ENCODE results near the gene PXMP4.

GRCh38 chr20:33709398-33709797 lies 10.7 kb downstream of the PXMP4 start:
- TF ChIP-seq ZNF70 (CRISPR knock-in tag; IDR thresholded peaks at IDR 0.05) (no peak), CSDC2 (CRISPR knock-in tag; IDR thresholded peaks at IDR 0.05) (no peak), TSHZ2 (CRISPR knock-in tag; IDR thresholded peaks at IDR 0.05) (no peak), PPARA (CRISPR knock-in tag; IDR thresholded peaks at IDR 0.05; ENCODE audit: borderline replicate concordance) (no peak), ARNTL (CRISPR knock-in tag; IDR thresholded peaks at IDR 0.05; ENCODE audit: borderline replicate concordance, low read depth) (no peak), CREB5 (CRISPR knock-in tag; IDR thresholded peaks at IDR 0.05; ENCODE audit: low read depth) (no peak), TCF4 (CRISPR knock-in tag; IDR thresholded peaks at IDR 0.05; ENCODE audit: borderline replicate concordance) (no peak), SNAI2 (CRISPR knock-in tag; IDR thresholded peaks at IDR 0.05) (no peak), CSRNP3 (CRISPR knock-in tag; IDR thresholded peaks at IDR 0.05) (no peak), ZNF565 (CRISPR knock-in tag; conservative IDR thresholded peaks at IDR 0.05; ENCODE audit: low read depth) (no peak), ZNF8 (CRISPR knock-in tag; IDR thresholded peaks at IDR 0.05) (no peak), RARB (CRISPR knock-in tag; IDR thresholded peaks at IDR 0.05) (no peak), POU6F1 (CRISPR knock-in tag; IDR thresholded peaks at IDR 0.05; ENCODE audit: borderline replicate concordance, low read depth) (no peak)
